ENCODE results near the gene DRAM1.

DNA sequence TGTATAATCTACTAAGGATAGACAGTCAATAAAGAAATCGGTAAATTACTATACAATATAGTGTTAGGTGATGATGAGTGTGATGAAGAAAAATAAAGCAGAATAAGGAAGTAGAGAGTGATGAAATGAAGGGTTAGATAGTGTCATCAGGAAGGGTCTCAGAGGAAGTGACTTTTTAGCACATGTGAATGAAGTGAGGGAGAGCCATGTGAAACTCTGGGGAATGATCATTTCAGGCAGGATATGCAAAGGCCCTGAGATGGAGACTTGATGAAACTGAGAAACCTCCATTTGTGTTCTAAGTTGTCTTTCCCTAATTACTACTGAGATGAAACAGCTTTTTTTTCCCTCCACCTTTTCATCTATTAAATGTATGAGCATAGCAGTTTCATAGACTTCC lies 27.2 kb upstream of the DRAM1 start:
- TF ChIP-seq REST (IDR thresholded peaks at IDR 0.05; ENCODE audit: low read depth) (no peak), EP300 (IDR thresholded peaks at IDR 0.05; ENCODE audit: borderline replicate concordance) (no peak), CREB1 (IDR thresholded peaks at IDR 0.05; ENCODE audit: low read depth) (no peak), YY1 (IDR thresholded peaks at IDR 0.05; ENCODE audit: low read depth) (no peak), MAX (IDR thresholded peaks at IDR 0.05) (no peak), RAD21 (IDR thresholded peaks at IDR 0.05; ENCODE audit: low read depth) (no peak), TAF1 (IDR thresholded peaks at IDR 0.05; ENCODE audit: low read depth) (no peak), TCF12 (IDR thresholded peaks at IDR 0.05; ENCODE audit: low read depth) (no peak), FOXM1 (IDR thresholded peaks at IDR 0.05; ENCODE audit: borderline replicate concordance, low read depth) (no peak), USF1 (IDR thresholded peaks at IDR 0.05) (no peak), ZBTB7A (IDR thresholded peaks at IDR 0.05; ENCODE audit: low read depth) (no peak), CEBPB (IDR thresholded peaks at IDR 0.05) (no peak)

Measured in Ishikawa (cell line).